ENCODE measurements around the gene ELF4.
A peak's percentile ranks its signal among the peaks of the same experiment; 100 is the strongest.

Gene ELF4

GRCh38 chrX:130085551-130086446 is 24.5 kb downstream of the ELF4 start:
- H3K27me3 Mint-ChIP-seq (ENCODE audit: low read depth): peaks cover 3% of the 10 kb centered on the region
- TF ChIP-seq CTCF (IDR thresholded peaks at IDR 0.05; ENCODE audit: unreplicated experiment in 3 of 3): no peak
- H3K4me3 Mint-ChIP-seq: no peak overlapping the region
- H3K4me1 Mint-ChIP-seq: peaks cover 16% of the 10 kb centered on the region
- H3K9me3 Mint-ChIP-seq: peaks cover 20% of the 10 kb centered on the region
- H3K27ac Mint-ChIP-seq: peak overlapping the region; percentile 23 to 68 (median 39)
- H3K36me3 Mint-ChIP-seq (ENCODE audit: low read depth): peaks cover 7% of the 10 kb centered on the region

GRCh38 chrX:130084631-130085237 is 25.6 kb downstream of the ELF4 start:
- no peak for TF ChIP-seq CTCF (IDR thresholded peaks at IDR 0.05; ENCODE audit: unreplicated experiment in 3 of 3)
- Mint-ChIP-seq H3K4me1 (peaks cover 20% of the 10 kb centered on the region), H3K4me3 (no peak overlapping the region), H3K36me3 (ENCODE audit: low read depth) (peaks cover 4% of the 10 kb centered on the region), H3K27me3 (ENCODE audit: low read depth) (peaks cover 3% of the 10 kb centered on the region), H3K9me3 (peaks cover 16% of the 10 kb centered on the region), H3K27ac (peak overlapping the region in 1 of 3 experiments; percentile 68)

- Mint-ChIP-seq H3K27ac (peak overlapping the region; percentile 28 to 48 (median 46)), H3K4me1 (peaks cover 21% of the 10 kb centered on the region), H3K4me3 (peak overlapping the region in 2 of 3 experiments; percentile 1 to 6), H3K27me3 (ENCODE audit: low read depth) (peaks cover 3% of the 10 kb centered on the region), H3K9me3 (peaks cover 13% of the 10 kb centered on the region), H3K36me3 (ENCODE audit: low read depth) (peaks cover 4% of the 10 kb centered on the region)
- TF ChIP-seq CTCF (IDR thresholded peaks at IDR 0.05; ENCODE audit: unreplicated experiment in 3 of 3): no peak
Measured at GRCh38 chrX:130083656-130084382, 26.5 kb downstream of the ELF4 start.

- no peak for TF ChIP-seq CTCF (IDR thresholded peaks at IDR 0.05; ENCODE audit: unreplicated experiment in 3 of 3)
- Mint-ChIP-seq H3K4me1 (peaks cover 21% of the 10 kb centered on the region), H3K9me3 (peaks cover 16% of the 10 kb centered on the region), H3K27me3 (ENCODE audit: low read depth) (peaks cover 3% of the 10 kb centered on the region), H3K4me3 (peak overlapping the region in 2 of 3 experiments; percentile 1 to 6), H3K27ac (peak overlapping the region; percentile 28 to 48 (median 46)), H3K36me3 (ENCODE audit: low read depth) (peaks cover 4% of the 10 kb centered on the region)
Measured at GRCh38 chrX:130083107-130083490, 27.2 kb downstream of the ELF4 start.

- Mint-ChIP-seq H3K4me1 (peaks cover 21% of the 10 kb centered on the region), H3K27me3 (ENCODE audit: low read depth) (peaks cover 3% of the 10 kb centered on the region), H3K36me3 (ENCODE audit: low read depth) (no peaks in the 10 kb centered on the region), H3K9me3 (peaks cover 12% of the 10 kb centered on the region), H3K27ac (peak overlapping the region in 1 of 3 experiments; percentile 65), H3K4me3 (no peak overlapping the region)
- no peak for TF ChIP-seq CTCF (IDR thresholded peaks at IDR 0.05; ENCODE audit: unreplicated experiment in 3 of 3)
Measured at GRCh38 chrX:130082244-130083106, 27.8 kb downstream of the ELF4 start.
